NB4 (cell line): ENCODE measurements around the gene OMD.

ENCODE experiments used
- CTCF ChIP-seq: IDR thresholded peaks from one replicate; pipeline ENCODE4 v1.5.1; 2012; ENCODE audit warnings: low read depth, low read length
- MYC ChIP-seq: IDR thresholded peaks from 2 replicates; pipeline ENCODE4 v1.6.1; 2011; ENCODE audit warnings: low read depth, low read length
- POLR2A ChIP-seq: IDR thresholded peaks from 2 replicates; pipeline ENCODE4 v1.6.1; 2011; ENCODE audit warnings: mild to moderate bottlenecking; ENCODE audit not compliant: insufficient read length; ENCODE audit errors: extremely low read depth

GRCh38 chr9:92381775-92382174 lies 42.5 kb downstream of the OMD start:
- TF ChIP-seq POLR2A = no peak
- TF ChIP-seq CTCF = no peak
- TF ChIP-seq MYC = no peak
